ENCODE results near the gene SYNC.
"Not testable (repeated sequence)": the region's sequence is repeated elsewhere in the genome, so short reads cannot be mapped to it uniquely, and the experiment has no call there.

GRCh38 chr1:32642292-32642827 is 60.2 kb downstream of the SYNC start:
- TF ChIP-seq, protein P1, sequence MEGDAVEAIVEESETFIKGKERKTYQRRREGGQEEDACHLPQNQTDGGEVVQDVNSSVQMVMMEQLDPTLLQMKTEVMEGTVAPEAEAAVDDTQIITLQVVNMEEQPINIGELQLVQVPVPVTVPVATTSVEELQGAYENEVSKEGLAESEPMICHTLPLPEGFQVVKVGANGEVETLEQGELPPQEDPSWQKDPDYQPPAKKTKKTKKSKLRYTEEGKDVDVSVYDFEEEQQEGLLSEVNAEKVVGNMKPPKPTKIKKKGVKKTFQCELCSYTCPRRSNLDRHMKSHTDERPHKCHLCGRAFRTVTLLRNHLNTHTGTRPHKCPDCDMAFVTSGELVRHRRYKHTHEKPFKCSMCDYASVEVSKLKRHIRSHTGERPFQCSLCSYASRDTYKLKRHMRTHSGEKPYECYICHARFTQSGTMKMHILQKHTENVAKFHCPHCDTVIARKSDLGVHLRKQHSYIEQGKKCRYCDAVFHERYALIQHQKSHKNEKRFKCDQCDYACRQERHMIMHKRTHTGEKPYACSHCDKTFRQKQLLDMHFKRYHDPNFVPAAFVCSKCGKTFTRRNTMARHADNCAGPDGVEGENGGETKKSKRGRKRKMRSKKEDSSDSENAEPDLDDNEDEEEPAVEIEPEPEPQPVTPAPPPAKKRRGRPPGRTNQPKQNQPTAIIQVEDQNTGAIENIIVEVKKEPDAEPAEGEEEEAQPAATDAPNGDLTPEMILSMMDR (IDR thresholded peaks at IDR 0.05), result not testable (repeated sequence)
- not testable (repeated sequence) for TF ChIP-seq POLR2A (IDR thresholded peaks at IDR 0.05)

All from adrenal gland (tissue), 5 donors.